GM21381 (cell line): ENCODE measurements around the gene BRK1.
"Not testable (repeated sequence)": the region's sequence is repeated elsewhere in the genome, so short reads cannot be mapped to it uniquely, and the experiment has no call there.

Experiments
- ATAC-seq: cut with Tn5 transposase; IDR thresholded peaks from one replicate; pipeline ENCODE4 v1.9.1; 2021; ENCODE audit warnings: mild to moderate bottlenecking, moderate library complexity; ENCODE audit not compliant: unreplicated experiment

BRK1 gene

DNA sequence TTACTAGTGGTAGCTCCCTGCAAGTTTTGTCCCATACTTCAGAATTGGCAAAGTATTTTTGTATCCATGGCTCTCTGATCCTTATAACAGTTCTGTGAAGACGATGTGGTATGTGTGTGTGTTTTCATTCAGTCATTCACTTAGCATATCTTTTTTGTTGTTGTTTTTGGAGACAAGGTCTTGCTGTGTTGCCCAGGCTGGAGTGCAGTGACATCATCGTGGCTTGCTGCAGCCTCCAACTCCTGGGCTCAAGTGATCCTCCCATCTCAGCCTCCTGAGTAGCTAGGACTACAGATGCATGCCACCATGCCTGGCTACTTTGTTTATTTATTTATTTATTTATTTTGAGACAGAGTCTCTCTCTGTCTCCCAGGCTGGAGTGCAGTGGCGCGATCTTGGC, 60.7 kb downstream of the BRK1 start:
- not testable (repeated sequence) for ATAC-seq
